ENCODE measurements around the gene EPC2. TPM values are rescaled to one million over a fixed set of nuclear protein-coding genes. Genes with fewer than 3 reads are reported as not detected.

Gene EPC2
- total and polyA plus RNA-seq, 2 donors (not counting 1 experiment from before 2014, with no cell fraction given) = 18.0 to 72.3 TPM

DNA sequence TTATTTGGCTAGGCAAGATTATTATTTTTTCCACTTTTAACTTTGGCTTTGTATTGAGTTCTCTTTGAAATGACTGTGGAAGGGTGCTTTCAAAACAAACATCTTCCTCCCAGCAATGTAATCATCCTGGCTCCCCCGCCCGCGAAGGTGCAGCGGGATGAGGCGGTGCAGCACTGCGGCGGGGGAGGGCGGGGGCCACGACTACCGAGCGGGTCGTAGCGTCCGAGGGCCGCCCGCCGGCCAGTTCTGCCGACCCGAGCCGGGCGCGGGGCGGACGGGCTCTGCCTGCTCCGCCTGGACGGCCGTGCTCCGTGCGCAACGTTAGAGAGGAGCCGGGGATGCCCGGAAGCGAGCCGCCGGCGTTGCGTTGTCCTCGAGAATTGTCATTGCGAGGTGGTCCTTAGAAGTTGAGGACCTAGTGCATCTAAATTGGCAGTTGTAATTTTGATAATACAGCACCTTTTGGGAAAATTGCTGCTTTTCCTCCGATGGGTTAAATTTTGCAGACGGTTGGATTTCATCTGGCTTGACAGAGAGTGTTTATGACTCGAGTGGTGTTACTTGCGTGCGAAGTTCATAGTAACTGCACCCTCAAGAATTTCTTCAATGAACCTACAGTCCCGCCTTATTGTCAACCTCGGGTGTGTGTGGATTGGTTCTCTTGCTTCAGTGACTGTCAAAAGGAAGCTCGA is 1.1 kb downstream of the EPC2 start:
- TF ChIP-seq, protein P1, sequence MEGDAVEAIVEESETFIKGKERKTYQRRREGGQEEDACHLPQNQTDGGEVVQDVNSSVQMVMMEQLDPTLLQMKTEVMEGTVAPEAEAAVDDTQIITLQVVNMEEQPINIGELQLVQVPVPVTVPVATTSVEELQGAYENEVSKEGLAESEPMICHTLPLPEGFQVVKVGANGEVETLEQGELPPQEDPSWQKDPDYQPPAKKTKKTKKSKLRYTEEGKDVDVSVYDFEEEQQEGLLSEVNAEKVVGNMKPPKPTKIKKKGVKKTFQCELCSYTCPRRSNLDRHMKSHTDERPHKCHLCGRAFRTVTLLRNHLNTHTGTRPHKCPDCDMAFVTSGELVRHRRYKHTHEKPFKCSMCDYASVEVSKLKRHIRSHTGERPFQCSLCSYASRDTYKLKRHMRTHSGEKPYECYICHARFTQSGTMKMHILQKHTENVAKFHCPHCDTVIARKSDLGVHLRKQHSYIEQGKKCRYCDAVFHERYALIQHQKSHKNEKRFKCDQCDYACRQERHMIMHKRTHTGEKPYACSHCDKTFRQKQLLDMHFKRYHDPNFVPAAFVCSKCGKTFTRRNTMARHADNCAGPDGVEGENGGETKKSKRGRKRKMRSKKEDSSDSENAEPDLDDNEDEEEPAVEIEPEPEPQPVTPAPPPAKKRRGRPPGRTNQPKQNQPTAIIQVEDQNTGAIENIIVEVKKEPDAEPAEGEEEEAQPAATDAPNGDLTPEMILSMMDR (IDR thresholded peaks at IDR 0.05) = no peak
- no peak for TF ChIP-seq EZH2 (IDR thresholded peaks at IDR 0.05; ENCODE audit: borderline replicate concordance, insufficient read depth, low read depth, low read length, poor library complexity, severe bottlenecking)
- Mint-ChIP-seq H3K4me1 (peaks cover 43% of the 10 kb centered on the region), H3K27ac (peak overlapping the region; percentile 98), H3K27me3 (no peaks in the 10 kb centered on the region), H3K9me3 (ENCODE audit: insufficient read depth) (peaks cover 2% of the 10 kb centered on the region), H3K4me3 (peak overlapping the region; percentile 97)
- H3K4me1 ChIP-seq (ENCODE audit: control insufficient read depth in 2 of 2, insufficient read depth in 2 of 2, low read length in 2 of 2) = peaks cover 19 to 25% of the 10 kb centered on the region in 2 donors
- POLR2A ChIA-PET = interaction anchor here (0.6 to 1.0 kb wide), 6 partner anchors 17 to 942 kb away, joined by 3 to 21 read pairs (median 7); partner anchors contain the start of genes MBD5, MMADHC and ORC4
- CTCF ChIA-PET = interaction anchor here (0.9 to 1.6 kb wide), 4 partner anchors 11 to 378 kb away, joined by 3 to 5 read pairs (median 3); no protein-coding TSS in a partner anchor
- peak overlapping the region; percentile 84 to 96 (median 93) for H3K4me3 ChIP-seq (ENCODE audit: control extremely low read depth in 1 of 5, extremely low read depth in 1 of 5, insufficient read depth in 1 of 5, low read depth in 2 of 5, low read length in 4 of 5)
- no peaks in the 10 kb centered on the region for H3K27me3 ChIP-seq (replicated peaks in 1 of 4; ENCODE audit: control extremely low read depth in 1 of 4, control insufficient read depth in 3 of 4, insufficient read depth in 4 of 4, low read length in 3 of 4)
- peaks cover 0 to 7% (median 0%) of the 10 kb centered on the region in 3 donors for H3K9me3 ChIP-seq (ENCODE audit: control extremely low read depth in 1 of 3, control insufficient read depth in 2 of 3, insufficient read depth in 1 of 3, low read length in 2 of 3)
- peak overlapping the region; percentile 97 for H3K9ac ChIP-seq (ENCODE audit: low read length)
- peak overlapping the region; percentile 92 to 94 for H3K27ac ChIP-seq (ENCODE audit: low read length in 2 of 2)
- under 1% methylated on average over 40 of the region's 47 CpGs for WGBS (ENCODE audit: insufficient coverage)
- H4K20me1 ChIP-seq (ENCODE audit: control insufficient read depth, insufficient read depth, low read length, poor library complexity, severe bottlenecking) = peaks cover 40% of the 10 kb centered on the region
- peak overlapping the region; percentile 56 for H2AFZ ChIP-seq (ENCODE audit: insufficient read depth, low read depth, low read length, poor library complexity, severe bottlenecking)
- ATAC-seq (ENCODE audit: low read depth) (peak; percentile 36), DNase-seq (peak; percentile 86)
- no peaks in the 10 kb centered on the region for H3K36me3 ChIP-seq (replicated peaks in 1 of 2; ENCODE audit: control extremely low read depth in 1 of 2, control insufficient read depth in 1 of 2, extremely low read depth in 1 of 2, insufficient read depth in 2 of 2, low read length in 1 of 2)
- H3K4me2 ChIP-seq (replicated peaks; ENCODE audit: low read depth, low read length, poor library complexity, severe bottlenecking) = peak overlapping the region; percentile 94
- intact Hi-C loops (cut with micrococcal nuclease) = loop anchor here (1.0 to 10.0 kb wide), 6 partner anchors 31 to 942 kb away; partner anchors contain the start of genes ACVR2A, KIF5C, MMADHC and ORC4
- H3K79me2 ChIP-seq (ENCODE audit: control insufficient read depth, insufficient read depth, low read length) = peaks cover 57% of the 10 kb centered on the region

DNA sequence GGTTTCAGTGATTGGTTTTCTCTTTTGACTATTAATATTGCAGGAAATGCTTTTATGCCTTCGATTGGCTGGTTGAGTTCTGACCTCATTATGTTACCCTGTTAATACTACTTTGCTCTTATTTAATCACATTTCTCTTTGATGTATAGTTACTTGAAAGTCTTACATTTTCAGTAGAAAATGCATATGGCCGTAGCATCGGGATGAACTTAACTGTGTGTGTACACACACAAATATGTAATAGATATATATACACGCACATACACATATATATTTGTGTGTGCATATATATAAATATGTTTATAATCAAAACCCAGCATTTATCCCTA is 1.6 kb downstream of the EPC2 start:
- no CpG with 5 or more reads among the region's 4 CpGs for WGBS (ENCODE audit: insufficient coverage)
- Mint-ChIP-seq H3K27ac (peak overlapping the region; percentile 93), H3K4me3 (peak overlapping the region; percentile 97), H3K27me3 (no peaks in the 10 kb centered on the region), H3K9me3 (ENCODE audit: insufficient read depth) (peaks cover 2% of the 10 kb centered on the region), H3K4me1 (peaks cover 48% of the 10 kb centered on the region)
- no peak for TF ChIP-seq EZH2 (IDR thresholded peaks at IDR 0.05; ENCODE audit: borderline replicate concordance, insufficient read depth, low read depth, low read length, poor library complexity, severe bottlenecking)
- TF ChIP-seq, protein P1 (IDR thresholded peaks at IDR 0.05) = no peak
- peak overlapping the region; percentile 97 for H3K9ac ChIP-seq (ENCODE audit: low read length)
- H3K36me3 ChIP-seq (replicated peaks in 1 of 2; ENCODE audit: control extremely low read depth in 1 of 2, control insufficient read depth in 1 of 2, extremely low read depth in 1 of 2, insufficient read depth in 2 of 2, low read length in 1 of 2) = no peaks in the 10 kb centered on the region
- intact Hi-C loops (cut with micrococcal nuclease) = loop anchor here (1.0 to 10.0 kb wide), 3 partner anchors 141 to 801 kb away; partner anchors contain the start of genes ACVR2A and KIF5C
- H3K79me2 ChIP-seq (ENCODE audit: control insufficient read depth, insufficient read depth, low read length) = peaks cover 62% of the 10 kb centered on the region
- H3K4me2 ChIP-seq (replicated peaks; ENCODE audit: low read depth, low read length, poor library complexity, severe bottlenecking) = peak overlapping the region; percentile 94
- CTCF ChIA-PET = interaction anchor here (0.9 to 1.6 kb wide), 4 partner anchors 10 to 377 kb away, joined by 3 to 5 read pairs (median 3); no protein-coding TSS in a partner anchor
- no peaks in the 10 kb centered on the region for H3K27me3 ChIP-seq (replicated peaks in 1 of 4; ENCODE audit: control extremely low read depth in 1 of 4, control insufficient read depth in 3 of 4, insufficient read depth in 4 of 4, low read length in 3 of 4)
- no peak overlapping the region for H2AFZ ChIP-seq (ENCODE audit: insufficient read depth, low read depth, low read length, poor library complexity, severe bottlenecking)
- ATAC-seq (ENCODE audit: low read depth) (no peak), DNase-seq (no peak)
- peak overlapping the region in 1 of 2 donors; percentile 92 for H3K27ac ChIP-seq (ENCODE audit: low read length in 2 of 2)
- POLR2A ChIA-PET = no interaction called here
- H4K20me1 ChIP-seq (ENCODE audit: control insufficient read depth, insufficient read depth, low read length, poor library complexity, severe bottlenecking) = peaks cover 45% of the 10 kb centered on the region
- peak overlapping the region; percentile 84 to 96 (median 93) for H3K4me3 ChIP-seq (ENCODE audit: control extremely low read depth in 1 of 5, extremely low read depth in 1 of 5, insufficient read depth in 1 of 5, low read depth in 2 of 5, low read length in 4 of 5)
- H3K4me1 ChIP-seq (ENCODE audit: control insufficient read depth in 2 of 2, insufficient read depth in 2 of 2, low read length in 2 of 2) = peaks cover 24 to 25% of the 10 kb centered on the region in 2 donors
- peaks cover 0 to 7% (median 0%) of the 10 kb centered on the region in 3 donors for H3K9me3 ChIP-seq (ENCODE audit: control extremely low read depth in 1 of 3, control insufficient read depth in 2 of 3, insufficient read depth in 1 of 3, low read length in 2 of 3)
